Measurements from ENCODE around the gene CLDN4.
"Not testable (repeated sequence)": the region's sequence is repeated elsewhere in the genome, so short reads cannot be mapped to it uniquely, and the experiment has no call there.

The CLDN4 gene, protein sequence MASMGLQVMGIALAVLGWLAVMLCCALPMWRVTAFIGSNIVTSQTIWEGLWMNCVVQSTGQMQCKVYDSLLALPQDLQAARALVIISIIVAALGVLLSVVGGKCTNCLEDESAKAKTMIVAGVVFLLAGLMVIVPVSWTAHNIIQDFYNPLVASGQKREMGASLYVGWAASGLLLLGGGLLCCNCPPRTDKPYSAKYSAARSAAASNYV

DNA sequence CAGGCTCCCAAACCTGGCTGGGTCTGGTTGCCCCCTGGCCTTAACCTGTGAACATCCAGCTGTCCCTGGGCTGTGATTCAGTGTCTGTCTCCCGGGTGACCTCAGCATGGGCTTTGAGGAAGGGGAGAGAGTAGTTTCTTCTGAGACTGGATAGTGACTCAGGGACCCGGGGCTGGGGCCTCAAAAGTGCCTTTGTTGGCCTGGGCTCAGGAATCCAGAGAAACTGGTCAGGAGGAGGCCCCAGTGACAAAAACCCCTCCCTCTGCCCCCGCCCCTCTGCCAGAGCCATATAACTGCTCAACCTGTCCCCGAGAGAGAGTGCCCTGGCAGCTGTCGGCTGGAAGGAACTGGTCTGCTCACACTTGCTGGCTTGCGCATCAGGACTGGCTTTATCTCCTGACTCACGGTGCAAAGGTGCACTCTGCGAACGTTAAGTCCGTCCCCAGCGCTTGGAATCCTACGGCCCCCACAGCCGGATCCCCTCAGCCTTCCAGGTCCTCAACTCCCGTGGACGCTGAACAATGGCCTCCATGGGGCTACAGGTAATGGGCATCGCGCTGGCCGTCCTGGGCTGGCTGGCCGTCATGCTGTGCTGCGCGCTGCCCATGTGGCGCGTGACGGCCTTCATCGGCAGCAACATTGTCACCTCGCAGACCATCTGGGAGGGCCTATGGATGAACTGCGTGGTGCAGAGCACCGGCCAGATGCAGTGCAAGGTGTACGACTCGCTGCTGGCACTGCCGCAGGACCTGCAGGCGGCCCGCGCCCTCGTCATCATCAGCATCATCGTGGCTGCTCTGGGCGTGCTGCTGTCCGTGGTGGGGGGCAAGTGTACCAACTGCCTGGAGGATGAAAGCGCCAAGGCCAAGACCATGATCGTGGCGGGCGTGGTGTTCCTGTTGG is at the start of gene CLDN4:
CLDN4 (plus strand) TSS at position 316 of the 903 bp plus-strand sequence; CDS start at position 522, 206 bp downstream.
- TF ChIP-seq, protein P1, sequence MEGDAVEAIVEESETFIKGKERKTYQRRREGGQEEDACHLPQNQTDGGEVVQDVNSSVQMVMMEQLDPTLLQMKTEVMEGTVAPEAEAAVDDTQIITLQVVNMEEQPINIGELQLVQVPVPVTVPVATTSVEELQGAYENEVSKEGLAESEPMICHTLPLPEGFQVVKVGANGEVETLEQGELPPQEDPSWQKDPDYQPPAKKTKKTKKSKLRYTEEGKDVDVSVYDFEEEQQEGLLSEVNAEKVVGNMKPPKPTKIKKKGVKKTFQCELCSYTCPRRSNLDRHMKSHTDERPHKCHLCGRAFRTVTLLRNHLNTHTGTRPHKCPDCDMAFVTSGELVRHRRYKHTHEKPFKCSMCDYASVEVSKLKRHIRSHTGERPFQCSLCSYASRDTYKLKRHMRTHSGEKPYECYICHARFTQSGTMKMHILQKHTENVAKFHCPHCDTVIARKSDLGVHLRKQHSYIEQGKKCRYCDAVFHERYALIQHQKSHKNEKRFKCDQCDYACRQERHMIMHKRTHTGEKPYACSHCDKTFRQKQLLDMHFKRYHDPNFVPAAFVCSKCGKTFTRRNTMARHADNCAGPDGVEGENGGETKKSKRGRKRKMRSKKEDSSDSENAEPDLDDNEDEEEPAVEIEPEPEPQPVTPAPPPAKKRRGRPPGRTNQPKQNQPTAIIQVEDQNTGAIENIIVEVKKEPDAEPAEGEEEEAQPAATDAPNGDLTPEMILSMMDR (IDR thresholded peaks at IDR 0.05; ENCODE audit: low read depth, low read length) = no peak
- no peak within 1 kb of the TSS for H3K4me3 ChIP-seq (replicated peaks in 1 of 2; ENCODE audit: low read depth in 2 of 2, low read length in 2 of 2)
- DNase-seq (ENCODE audit: low read depth in 2 of 2) = no peak

DNA sequence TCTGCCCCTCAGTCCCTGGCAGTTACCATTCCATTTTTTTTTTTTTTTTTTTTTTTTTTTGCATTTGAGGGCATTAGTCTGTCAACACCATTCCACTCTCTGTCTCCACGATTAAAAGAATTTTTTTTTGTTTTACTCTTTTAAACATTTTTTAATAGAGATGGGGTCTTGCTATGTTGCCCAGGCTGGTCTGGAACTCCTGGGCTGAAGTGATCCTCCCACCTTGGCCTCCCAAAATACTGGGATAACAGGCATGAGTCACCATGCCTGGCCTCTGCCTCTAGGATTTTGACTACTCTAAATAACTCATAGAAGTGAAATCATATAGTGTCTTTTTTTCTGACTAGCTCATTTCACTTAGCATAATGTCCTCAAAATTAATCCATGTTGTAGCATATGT is 44.2 kb upstream of the CLDN4 start:
- no peak for DNase-seq (ENCODE audit: low read depth in 2 of 2)
- H3K4me3 ChIP-seq (replicated peaks in 1 of 2; ENCODE audit: low read depth in 2 of 2, low read length in 2 of 2) = no peak overlapping the region
- TF ChIP-seq, protein P1 (IDR thresholded peaks at IDR 0.05; ENCODE audit: low read depth, low read length) = no peak

DNA sequence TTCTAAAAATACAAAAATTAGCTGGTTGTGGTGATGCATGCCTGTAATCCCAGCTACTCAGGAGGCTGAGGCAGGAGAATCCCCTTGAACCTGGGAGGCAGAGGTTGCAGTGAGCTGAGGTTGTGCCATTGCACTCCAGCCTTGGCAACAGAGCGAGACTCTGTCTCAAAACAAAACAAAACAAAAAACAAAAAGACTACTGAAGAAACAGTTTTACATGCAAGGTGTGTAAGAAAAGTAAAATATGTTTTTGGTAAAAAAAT is 43.1 kb upstream of the CLDN4 start:
- not testable (repeated sequence) for DNase-seq (ENCODE audit: low read depth in 2 of 2); H3K4me3 ChIP-seq (replicated peaks in 1 of 2; ENCODE audit: low read depth in 2 of 2, low read length in 2 of 2)

DNA sequence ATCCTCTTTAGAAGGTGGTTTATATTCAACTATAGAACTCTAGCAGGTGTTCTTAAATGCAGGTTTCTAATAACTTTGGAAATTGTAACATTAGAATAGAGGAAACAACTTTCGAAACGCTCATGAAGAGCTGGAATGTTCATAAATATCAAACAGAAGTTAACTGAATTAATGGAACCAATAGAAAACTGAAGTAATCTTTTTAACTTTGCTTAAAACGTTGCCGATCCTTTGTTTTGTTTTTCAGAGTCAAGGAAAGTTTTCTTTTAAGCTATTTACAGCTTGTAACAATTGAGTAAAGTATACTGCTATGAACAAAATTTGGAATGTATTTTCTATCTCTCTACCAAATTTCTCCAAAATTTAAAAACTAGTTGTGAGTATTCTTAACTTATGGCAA is 41.7 kb upstream of the CLDN4 start:
- TF ChIP-seq, protein P1 (IDR thresholded peaks at IDR 0.05; ENCODE audit: low read depth, low read length) = no peak
- H3K4me3 ChIP-seq (replicated peaks in 1 of 2; ENCODE audit: low read depth in 2 of 2, low read length in 2 of 2) = no peak overlapping the region
- no peak for DNase-seq (ENCODE audit: low read depth in 2 of 2)

DNA sequence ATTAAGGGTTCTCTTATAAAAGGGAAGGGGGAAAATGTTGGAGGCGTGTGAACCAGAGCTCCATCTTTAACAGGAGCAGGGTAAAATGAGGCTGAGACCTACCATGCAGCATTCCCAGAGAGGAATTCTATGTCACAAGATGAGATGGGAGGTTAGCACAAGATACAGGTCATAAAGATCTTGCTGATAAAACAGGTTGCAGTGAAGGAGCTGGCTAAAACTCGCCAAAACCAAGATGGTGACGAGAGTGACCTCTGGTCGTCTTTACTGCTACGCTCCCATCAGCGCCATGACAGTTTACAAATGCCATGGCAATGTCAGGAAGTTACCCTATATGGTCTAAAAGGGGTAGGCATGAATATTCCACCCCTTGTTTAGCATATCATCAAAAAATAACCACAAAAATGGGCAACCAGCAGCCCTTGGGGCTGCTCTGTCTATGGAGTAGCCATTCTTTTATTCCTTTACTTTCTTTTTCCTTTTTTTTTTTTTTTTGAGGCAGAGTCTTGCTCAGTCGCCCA is 39.6 kb upstream of the CLDN4 start:
- H3K4me3 ChIP-seq (replicated peaks in 1 of 2; ENCODE audit: low read depth in 2 of 2, low read length in 2 of 2); DNase-seq (ENCODE audit: low read depth in 2 of 2): not testable (repeated sequence)

DNA sequence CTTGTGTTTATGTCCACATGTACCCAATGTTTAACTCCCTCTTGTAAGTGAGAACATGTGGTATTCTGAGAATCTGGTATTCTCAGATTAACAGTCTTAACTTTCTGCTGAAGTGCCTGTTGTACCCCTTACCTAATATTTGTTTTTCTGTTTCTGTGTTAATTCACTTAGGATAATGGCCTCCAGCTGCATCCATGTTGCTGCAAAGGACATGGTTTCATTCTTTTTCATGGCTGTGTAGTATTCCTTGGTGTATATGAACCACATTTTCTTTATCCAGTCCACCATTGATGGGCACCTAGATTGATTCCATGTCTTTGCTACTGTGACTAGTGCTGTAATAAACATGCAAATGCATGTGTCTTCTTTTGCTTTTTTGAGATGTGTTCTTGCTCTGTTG is 35.6 kb upstream of the CLDN4 start:
- not testable (repeated sequence) for H3K4me3 ChIP-seq (replicated peaks in 1 of 2; ENCODE audit: low read depth in 2 of 2, low read length in 2 of 2); DNase-seq (ENCODE audit: low read depth in 2 of 2)

DNA sequence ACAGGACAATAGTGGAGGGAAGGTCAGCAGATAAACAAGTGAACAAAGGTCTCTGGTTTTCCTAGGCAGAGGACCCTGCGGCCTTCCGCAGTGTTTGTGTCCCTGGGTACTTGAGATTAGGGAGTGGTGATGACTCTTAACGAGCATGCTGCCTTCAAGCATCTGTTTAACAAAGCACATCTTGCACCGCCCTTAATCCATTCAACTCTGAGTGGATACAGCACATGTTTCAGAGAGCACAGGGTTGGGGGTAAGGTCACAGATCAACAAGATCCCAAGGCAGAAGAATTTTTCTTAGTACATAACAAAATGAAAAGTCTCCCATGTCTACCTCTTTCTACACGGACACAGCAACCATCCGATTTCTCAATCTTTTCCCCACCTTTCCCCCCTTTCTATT is 34.1 kb upstream of the CLDN4 start:
- H3K4me3 ChIP-seq (replicated peaks in 1 of 2; ENCODE audit: low read depth in 2 of 2, low read length in 2 of 2); DNase-seq (ENCODE audit: low read depth in 2 of 2): not testable (repeated sequence)

DNA sequence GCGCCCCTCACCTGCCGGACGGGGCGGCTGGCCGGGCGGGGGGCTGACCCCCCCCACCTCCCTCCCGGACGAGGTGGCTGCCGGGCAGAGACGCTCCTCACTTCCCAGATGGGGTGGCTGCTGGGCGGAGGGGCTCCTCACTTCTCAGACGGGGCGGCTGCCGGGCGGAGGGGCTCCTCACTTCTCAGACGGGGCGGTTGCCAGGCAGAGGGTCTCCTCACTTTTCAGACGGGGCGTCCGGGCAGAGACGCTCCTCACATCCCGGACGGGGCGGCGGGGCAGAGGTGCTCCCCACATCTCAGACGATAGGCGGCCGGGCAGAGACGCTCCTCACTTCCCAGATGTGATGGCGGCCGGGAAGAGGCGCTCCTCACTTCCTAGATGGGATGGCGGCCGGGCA is 33.6 kb upstream of the CLDN4 start:
- not testable (repeated sequence) for H3K4me3 ChIP-seq (replicated peaks in 1 of 2; ENCODE audit: low read depth in 2 of 2, low read length in 2 of 2); DNase-seq (ENCODE audit: low read depth in 2 of 2)

DNA sequence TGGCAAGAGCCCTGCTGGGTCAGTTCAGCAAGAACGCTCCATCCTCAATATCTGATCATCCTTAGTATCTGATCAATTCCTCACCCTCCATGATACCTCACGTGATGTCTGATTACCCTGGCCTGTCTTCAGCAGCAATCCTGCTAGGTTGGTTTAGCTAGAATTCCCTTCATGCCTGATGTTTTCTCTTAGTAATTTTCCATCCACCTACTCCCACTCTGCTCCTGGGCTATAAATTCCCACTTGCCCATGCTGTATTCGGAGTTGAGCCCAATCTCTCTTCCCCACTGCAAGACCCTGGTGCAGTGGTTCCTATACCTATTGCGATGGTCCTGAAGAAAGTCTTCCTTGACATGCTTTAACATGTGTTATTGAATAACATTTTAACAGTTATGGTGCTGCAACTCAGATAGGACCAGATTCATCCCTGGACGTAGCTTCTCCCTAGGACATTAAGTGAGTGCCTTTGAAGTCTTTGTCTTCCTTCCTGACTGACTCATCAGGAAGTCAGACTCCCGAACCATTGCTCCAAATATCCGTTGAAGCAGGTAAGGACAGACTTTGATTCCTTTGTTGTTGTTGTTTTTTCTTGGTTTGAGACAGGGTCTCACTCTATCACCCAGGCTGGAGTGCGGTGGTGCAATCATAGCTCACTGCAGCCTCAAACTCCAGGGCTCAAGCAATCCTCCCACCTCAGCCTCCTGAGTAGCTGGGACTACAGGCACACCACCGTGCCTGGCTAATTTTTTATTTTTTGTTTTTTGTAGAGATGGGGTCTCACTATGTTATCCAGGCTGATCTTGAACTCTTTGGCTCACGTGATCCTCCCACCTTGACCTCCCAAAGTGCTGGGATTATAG is 31.3 kb upstream of the CLDN4 start:
- no peak overlapping the region for H3K4me3 ChIP-seq (replicated peaks in 1 of 2; ENCODE audit: low read depth in 2 of 2, low read length in 2 of 2)
- peak in 1 of 2 donors; percentile 4 for DNase-seq (ENCODE audit: low read depth in 2 of 2)
- TF ChIP-seq, protein P1 (IDR thresholded peaks at IDR 0.05; ENCODE audit: low read depth, low read length) = no peak
